ENCODE data around the gene LAGE3. TPM values are rescaled to one million over a fixed set of nuclear protein-coding genes. Genes with fewer than 3 reads are reported as not detected.

Gene LAGE3
- total and polyA plus RNA-seq, 5 experiments from 2014 or later: 18.6 to 81.8 (median 62.6) TPM

DNA sequence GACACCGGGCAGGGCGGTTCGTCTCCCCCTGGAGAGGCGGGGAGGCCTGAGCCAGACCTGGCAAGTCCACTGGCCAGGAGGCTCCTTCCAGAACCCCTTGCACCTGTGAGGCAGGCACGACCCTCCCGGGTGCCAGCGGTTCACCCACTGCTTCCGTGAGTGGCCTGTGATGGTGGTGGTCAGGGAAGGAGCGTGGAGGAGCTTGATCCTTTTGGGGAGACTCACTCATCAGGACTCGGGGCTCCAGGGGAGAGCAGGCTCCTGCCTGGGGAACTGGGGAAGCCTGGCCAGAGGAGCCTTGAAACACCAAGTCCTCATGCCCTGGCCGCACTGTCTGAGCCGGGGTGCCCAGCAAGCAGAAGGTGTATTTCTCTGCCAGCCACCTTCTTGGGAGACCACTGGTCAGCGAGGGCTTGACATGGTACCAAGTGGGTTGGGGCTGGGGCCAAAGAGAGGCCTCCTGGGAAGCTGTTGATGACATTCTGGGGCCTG lies 34.3 kb downstream of the LAGE3 start:
- peak overlapping the region in 7 of 10 donors; percentile 8 to 53 (median 34) for H3K4me3 Mint-ChIP-seq
- no peaks in the 10 kb centered on the region for H3K27me3 Mint-ChIP-seq
- ATAC-seq: no peak
- no peaks in the 10 kb centered on the region for H3K9me3 Mint-ChIP-seq
- H3K4me1 Mint-ChIP-seq: peaks cover 1 to 28% (median 15%) of the 10 kb centered on the region in 4 donors
- H3K36me3 Mint-ChIP-seq: peaks cover 0 to 14% (median 0%) of the 10 kb centered on the region in 3 donors
- H3K27ac Mint-ChIP-seq: peak overlapping the region in 4 of 10 donors; percentile 15 to 72 (median 28)
- DNase-seq: peak in 1 of 10 donors; percentile 58
- POLR2A ChIA-PET: interaction anchor here (0.7 to 2.4 kb wide), 4 partner anchors 13 to 47 kb away, joined by 3 to 10 read pairs (median 5); partner anchors contain the start of genes PLXNA3, RPL10 and UBL4A

DNA sequence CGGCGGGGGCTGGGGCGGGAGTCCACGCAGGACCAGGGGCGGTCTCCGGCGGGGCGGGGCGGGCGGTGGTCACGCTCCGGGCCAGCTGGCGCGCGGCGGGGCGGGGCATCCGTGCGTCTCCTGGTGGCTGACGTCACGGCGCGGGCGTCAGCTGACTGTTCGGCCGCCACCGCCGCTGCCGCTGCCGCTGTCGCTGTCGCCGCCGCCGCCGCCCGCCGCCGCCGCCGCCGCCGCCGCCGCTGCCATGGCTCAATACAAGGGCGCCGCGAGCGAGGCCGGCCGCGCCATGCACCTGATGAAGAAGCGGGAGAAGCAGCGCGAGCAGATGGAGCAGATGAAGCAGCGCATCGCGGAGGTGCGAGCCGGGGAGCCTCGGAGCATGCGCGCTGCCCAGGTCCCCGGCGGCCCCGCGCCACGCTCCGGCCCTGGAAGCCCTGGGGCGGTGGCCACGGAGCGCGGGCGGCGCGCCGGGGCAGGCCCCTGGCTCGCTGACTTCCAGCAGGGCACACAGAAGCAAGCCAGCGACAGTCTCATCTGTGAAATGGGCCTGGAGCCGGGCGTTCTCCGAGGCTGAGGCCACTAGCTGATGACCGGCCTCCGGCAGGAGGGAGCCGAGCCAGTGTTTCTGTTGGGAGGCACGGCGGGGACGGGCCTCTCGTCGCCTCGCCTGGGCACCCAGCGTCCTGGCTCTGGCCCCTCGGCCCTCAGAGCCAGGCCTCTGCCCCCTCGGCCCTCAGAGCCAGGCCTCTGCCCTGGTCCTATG lies 34.9 kb downstream of the LAGE3 start, which contains the start of gene FAM50A:
Gene FAM50A, plus strand, starts transcription at position 150 of the 763 bp plus-strand sequence. Its CDS starts 95 bp downstream, at position 245.
- DNase-seq (peak; percentile 50 to 78 (median 60)), ATAC-seq (peak; percentile 81 to 83)
- Mint-ChIP-seq H3K4me3 (peak within 1 kb of the TSS; percentile 54 to 85 (median 77)), H3K36me3 (peaks cover 0 to 15% (median 0%) of the 10 kb centered on the region in 3 donors), H3K27ac (peak within 1 kb of the TSS; percentile 45 to 95 (median 79)), H3K9me3 (no peaks in the 10 kb centered on the region), H3K27me3 (no peaks in the 10 kb centered on the region), H3K4me1 (peaks cover 1 to 31% (median 15%) of the 10 kb centered on the region in 4 donors)
- POLR2A ChIA-PET: interaction anchor here (0.8 to 2.4 kb wide), 7 partner anchors 8 to 47 kb away, joined by 3 to 10 read pairs (median 3); partner anchors contain the start of genes PLXNA3, SLC10A3 and UBL4A

DNA sequence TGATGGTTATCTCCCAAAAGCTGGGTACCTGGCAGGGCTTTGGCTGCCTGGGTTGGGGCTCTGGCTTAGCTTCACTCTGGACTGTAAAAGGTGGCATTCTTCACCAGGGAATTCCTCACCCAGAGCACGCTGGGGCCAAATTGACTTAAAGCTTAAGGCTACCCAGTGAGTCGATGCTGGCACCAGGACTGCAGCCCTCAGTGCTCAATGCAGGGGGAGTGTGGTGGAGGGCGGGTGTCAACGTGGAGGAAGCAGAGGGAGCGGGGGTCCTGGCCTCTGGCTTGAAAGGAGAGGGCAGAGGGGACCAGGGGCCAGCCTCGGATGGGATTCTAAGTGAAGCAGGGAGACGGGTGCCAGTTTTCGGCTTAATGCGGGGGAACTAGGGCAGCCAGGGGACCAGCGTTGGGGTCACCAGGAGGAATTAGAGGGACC lies 35.6 kb downstream of the LAGE3 start:
- no peaks in the 10 kb centered on the region for H3K9me3 Mint-ChIP-seq
- ATAC-seq (peak; percentile 18 to 21), DNase-seq (no peak)
- H3K4me1 Mint-ChIP-seq: peaks cover 1 to 36% (median 19%) of the 10 kb centered on the region in 4 donors
- peaks cover 0 to 16% (median 0%) of the 10 kb centered on the region in 3 donors for H3K36me3 Mint-ChIP-seq
- no peaks in the 10 kb centered on the region for H3K27me3 Mint-ChIP-seq
- H3K27ac Mint-ChIP-seq: peak overlapping the region; percentile 45 to 95 (median 79)
- POLR2A ChIA-PET: interaction anchor here (0.7 to 2.4 kb wide), 8 partner anchors 9 to 64 kb away, joined by 3 to 8 read pairs (median 3); partner anchors contain the start of genes EMD, SLC10A3 and UBL4A
- H3K4me3 Mint-ChIP-seq: peak overlapping the region; percentile 54 to 85 (median 77)

DNA sequence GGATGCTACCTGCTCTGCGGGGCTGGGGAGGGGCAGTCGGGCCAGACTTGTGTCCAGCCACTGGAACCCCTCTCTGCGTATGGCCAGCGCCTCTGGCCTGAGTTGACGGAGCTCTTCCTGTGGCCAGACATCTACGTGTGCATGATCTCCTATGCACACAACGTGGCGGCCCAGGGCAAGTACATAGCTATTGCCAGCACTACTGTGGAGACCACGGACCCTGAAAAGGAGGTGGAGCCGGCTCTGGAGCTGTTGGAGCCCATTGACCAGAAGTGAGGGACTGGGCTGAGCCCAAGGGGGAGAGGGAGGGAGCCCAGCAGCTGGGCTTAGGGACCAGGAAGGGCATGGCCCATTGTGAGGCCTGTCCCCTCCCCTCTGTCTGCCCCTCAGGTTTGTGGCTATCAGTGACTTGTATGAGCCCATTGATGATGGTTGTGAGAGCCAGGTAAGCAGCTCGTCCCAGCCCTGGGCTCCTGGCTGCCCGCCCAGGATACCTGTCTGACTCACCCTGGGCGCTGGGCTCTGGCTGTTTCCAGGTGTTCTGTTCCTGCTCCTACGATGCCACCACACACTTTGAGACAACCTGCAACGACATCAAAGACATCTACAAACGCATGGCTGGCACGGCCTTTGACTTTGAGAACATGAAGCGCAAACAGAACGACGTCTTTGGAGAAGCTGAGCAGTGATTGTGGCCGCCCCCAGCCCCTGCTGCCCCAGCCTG lies 36.9 kb downstream of the LAGE3 start:
- POLR2A ChIA-PET: interaction anchor here (0.7 to 2.6 kb wide), 8 partner anchors 10 to 49 kb away, joined by 3 to 11 read pairs (median 6); partner anchors contain the start of genes PLXNA3 and SLC10A3
- peak overlapping the region in 5 of 10 donors; percentile 17 to 85 (median 55) for H3K27ac Mint-ChIP-seq
- peaks cover 4 to 40% (median 27%) of the 10 kb centered on the region in 4 donors for H3K4me1 Mint-ChIP-seq
- no peak for DNase-seq
- peaks cover 0 to 12% (median 0%) of the 10 kb centered on the region in 3 donors for H3K36me3 Mint-ChIP-seq
- ATAC-seq: no peak
- no peaks in the 10 kb centered on the region for H3K9me3 Mint-ChIP-seq
- no peaks in the 10 kb centered on the region for H3K27me3 Mint-ChIP-seq
- peak overlapping the region in 3 of 10 donors; percentile 7 to 78 (median 34) for H3K4me3 Mint-ChIP-seq

DNA sequence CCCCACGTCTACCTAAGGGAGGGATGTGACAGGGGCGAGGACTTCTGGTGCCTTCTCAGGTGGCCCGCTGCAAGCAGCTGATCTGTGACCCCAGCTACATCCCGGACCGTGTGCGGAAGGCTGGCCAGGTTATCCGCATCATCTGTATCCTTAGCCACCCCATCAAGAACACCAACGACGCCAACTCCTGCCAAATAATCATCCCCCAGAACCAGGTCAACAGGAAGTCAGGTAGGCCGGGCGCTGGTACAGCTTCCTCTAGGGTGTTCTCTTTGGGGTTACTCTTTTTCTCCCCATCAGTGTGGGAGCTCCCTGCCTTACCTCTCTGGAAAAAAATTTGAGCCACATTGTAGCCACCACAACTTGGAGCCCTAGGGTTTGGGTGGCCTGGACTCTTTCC lies 37.5 kb downstream of the LAGE3 start:
- peak overlapping the region in 4 of 10 donors; percentile 11 to 78 (median 24) for H3K4me3 Mint-ChIP-seq
- H3K27ac Mint-ChIP-seq: peak overlapping the region in 7 of 10 donors; percentile 24 to 89 (median 61)
- H3K27me3 Mint-ChIP-seq: no peaks in the 10 kb centered on the region
- H3K4me1 Mint-ChIP-seq: peaks cover 4 to 37% (median 27%) of the 10 kb centered on the region in 4 donors
- POLR2A ChIA-PET: interaction anchor here (0.6 to 2.6 kb wide), 9 partner anchors 9 to 44 kb away, joined by 3 to 11 read pairs (median 5); partner anchors contain the start of gene PLXNA3
- DNase-seq (no peak), ATAC-seq (no peak)
- H3K9me3 Mint-ChIP-seq: no peaks in the 10 kb centered on the region
- H3K36me3 Mint-ChIP-seq: peaks cover 0 to 6% (median 0%) of the 10 kb centered on the region in 3 donors

DNA sequence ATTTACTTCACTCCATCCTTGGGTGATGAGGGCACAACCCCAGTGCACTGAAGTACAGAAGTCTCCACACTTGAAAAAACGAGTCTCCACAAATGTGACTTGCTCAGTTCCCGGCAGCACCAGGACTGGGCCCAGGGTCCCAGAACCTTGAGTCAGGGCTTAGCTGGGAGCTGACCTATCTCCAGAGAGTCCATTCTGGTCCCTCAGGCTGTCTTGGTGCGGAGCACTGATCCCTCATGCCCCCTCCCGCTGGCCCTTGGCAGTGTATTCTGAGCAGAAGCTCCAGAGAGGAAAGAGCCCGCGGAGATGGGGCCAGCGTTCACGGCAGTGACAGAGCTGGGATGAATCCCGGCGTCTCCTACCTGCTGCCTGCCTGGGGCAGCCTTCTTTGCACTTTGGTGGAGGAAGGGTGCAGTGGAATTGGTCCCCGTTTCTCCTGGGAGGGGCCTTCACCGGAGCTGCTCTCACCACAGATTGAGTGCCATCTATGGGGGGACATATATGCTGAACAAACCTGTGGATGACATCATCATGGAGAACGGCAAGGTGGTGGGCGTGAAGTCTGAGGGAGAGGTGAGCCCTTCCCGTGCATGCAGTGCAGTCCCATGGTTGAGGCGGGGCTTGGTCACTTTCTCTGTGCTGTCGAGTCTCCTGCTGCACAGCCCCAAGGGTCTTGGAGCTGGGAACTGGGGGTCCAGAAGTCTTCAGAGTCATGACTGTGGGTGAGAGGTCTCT lies 38.3 kb downstream of the LAGE3 start:
- H3K27me3 Mint-ChIP-seq: no peaks in the 10 kb centered on the region
- H3K4me1 Mint-ChIP-seq: peaks cover 4 to 39% (median 30%) of the 10 kb centered on the region in 4 donors
- H3K27ac Mint-ChIP-seq: peak overlapping the region in 4 of 10 donors; percentile 43 to 53 (median 48)
- POLR2A ChIA-PET: interaction anchor here (0.6 to 2.9 kb wide), 9 partner anchors 8 to 45 kb away, joined by 3 to 11 read pairs (median 5); partner anchors contain the start of genes ATP6AP1, PLXNA3 and UBL4A
- H3K4me3 Mint-ChIP-seq: peak overlapping the region in 1 of 10 donors; percentile 37
- ATAC-seq (no peak), DNase-seq (no peak)
- H3K36me3 Mint-ChIP-seq: peaks cover 0 to 8% (median 0%) of the 10 kb centered on the region in 3 donors
- H3K9me3 Mint-ChIP-seq: no peaks in the 10 kb centered on the region

DNA sequence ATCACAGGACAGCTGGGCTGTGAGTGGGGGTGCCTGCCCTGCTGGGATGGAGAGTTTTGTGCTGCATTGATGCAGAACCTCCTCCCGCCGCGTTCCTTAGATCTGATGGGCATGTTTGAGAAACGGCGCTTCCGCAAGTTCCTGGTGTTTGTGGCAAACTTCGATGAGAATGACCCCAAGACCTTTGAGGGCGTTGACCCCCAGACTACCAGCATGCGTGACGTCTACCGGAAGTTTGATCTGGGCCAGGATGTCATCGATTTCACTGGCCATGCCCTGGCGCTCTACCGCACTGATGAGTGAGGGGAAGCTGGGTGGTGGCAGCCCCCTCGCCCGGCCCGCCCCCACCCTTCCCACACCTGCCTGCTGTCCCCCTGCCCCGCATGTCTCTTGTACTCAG lies 39.2 kb downstream of the LAGE3 start:
- Mint-ChIP-seq H3K27ac (peak overlapping the region in 2 of 10 donors; percentile 49 to 51), H3K27me3 (no peaks in the 10 kb centered on the region), H3K4me3 (peak overlapping the region in 1 of 10 donors; percentile 14), H3K4me1 (peaks cover 4 to 36% (median 30%) of the 10 kb centered on the region in 4 donors), H3K9me3 (no peaks in the 10 kb centered on the region), H3K36me3 (peaks cover 0 to 8% (median 0%) of the 10 kb centered on the region in 3 donors)
- POLR2A ChIA-PET: interaction anchor here (0.6 to 2.9 kb wide), 4 partner anchors 12 to 83 kb away, joined by 3 to 8 read pairs (median 4); partner anchors contain the start of genes ATP6AP1 and UBL4A
- no peak for ATAC-seq
- DNase-seq: no peak

DNA sequence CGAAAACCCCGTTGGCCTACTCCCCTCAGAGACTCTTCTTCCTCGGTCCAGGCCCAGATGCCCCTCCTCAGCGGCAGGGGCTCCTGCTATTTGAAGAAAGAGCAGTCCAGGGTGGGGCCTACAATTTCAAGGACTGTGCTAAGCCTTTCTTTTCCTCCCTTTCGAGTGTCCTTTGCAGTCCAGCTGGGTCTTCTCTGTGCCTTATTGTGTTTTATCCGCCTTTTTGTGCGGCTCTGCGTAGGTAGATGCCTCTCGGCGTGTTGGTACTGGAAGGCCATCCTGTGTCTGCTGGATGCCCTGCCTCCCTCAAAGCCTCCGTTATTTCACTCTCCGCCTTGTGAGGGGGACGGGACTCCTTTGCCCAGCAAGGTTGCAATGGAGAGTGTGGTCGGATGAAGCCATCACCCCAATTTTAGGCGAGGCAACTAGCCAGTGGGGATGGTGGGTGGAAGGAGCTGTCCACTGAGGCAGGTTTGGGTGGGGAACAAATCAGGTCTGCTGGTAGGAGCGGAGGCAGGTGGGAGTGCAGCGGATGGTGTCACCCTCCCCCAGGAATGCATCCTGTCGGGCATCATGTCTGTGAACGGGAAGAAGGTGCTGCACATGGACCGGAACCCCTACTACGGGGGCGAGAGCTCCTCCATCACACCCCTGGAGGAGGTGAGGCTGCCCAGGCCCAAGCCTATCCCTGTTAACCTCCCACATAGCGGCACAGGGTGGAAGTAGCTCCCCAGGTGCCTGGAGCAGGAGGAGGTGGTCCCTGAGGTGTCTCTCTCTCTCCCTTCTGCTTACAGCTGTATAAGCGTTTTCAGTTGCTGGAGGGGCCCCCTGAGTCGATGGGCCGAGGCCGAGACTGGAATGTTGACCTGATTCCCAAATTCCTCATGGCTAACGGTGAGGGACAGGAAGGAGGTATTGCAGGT lies 40.8 kb downstream of the LAGE3 start:
- Mint-ChIP-seq H3K36me3 (peaks cover 0 to 10% (median 0%) of the 10 kb centered on the region in 3 donors), H3K27me3 (no peaks in the 10 kb centered on the region), H3K4me1 (peaks cover 4 to 33% (median 28%) of the 10 kb centered on the region in 4 donors), H3K27ac (peak overlapping the region in 9 of 10 donors; percentile 37 to 94 (median 81)), H3K9me3 (no peaks in the 10 kb centered on the region), H3K4me3 (peak overlapping the region; percentile 68 to 91 (median 81))
- ATAC-seq (no peak), DNase-seq (no peak)
- POLR2A ChIA-PET: interaction anchor here (0.8 to 2.9 kb wide), 6 partner anchors 9 to 61 kb away, joined by 3 to 8 read pairs (median 4); partner anchors contain the start of genes ATP6AP1, RPL10, TAFAZZIN and UBL4A

DNA sequence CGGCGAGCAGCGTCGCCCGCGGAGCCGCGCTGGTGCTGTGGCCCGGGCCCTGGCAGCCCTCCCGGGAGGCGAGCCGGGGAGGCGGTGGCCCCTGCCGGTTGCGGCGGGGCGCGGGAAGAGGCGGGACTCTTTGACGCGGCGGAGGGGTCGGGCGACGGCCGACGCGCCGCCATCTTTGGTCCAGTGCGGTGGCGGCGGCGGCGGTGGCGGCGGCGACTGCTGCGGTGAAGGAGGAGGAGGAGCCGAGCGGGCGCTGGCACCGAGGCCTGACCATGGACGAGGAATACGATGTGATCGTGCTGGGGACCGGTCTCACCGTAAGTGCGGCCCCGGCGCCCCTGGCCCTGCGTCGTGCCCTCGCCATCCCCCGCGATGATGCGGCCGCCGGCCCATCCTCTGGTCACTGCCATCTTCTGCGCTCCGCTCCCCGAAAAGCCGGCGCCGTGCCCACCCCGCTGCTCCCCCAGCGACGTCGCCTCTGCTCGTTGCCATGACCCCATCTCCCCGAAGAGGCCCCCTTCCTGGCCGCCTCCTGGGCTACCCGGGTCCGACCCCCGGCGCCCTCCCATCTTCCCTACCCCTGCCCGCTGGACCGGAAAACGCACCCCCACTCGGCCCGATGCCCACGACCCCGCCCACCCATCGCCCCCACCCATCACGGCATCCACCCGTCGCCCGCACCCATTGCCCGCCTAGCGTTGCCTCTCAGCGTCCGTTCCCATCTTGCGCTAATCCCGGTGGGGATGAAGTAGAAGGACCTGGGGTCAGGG lies 41.9 kb downstream of the LAGE3 start, which contains the start of gene GDI1:
Gene GDI1, plus strand, starts transcription at position 172 of the 770 bp plus-strand sequence. Its CDS starts 101 bp downstream, at position 273.
- ATAC-seq (peak; percentile 60 to 72), DNase-seq (peak; percentile 23 to 78 (median 57))
- Mint-ChIP-seq H3K27ac (peak within 1 kb of the TSS; percentile 81 to 96 (median 90)), H3K9me3 (no peaks in the 10 kb centered on the region), H3K36me3 (peaks cover 0 to 14% (median 0%) of the 10 kb centered on the region in 3 donors), H3K4me3 (peak within 1 kb of the TSS; percentile 78 to 91 (median 82)), H3K4me1 (peaks cover 4 to 33% (median 28%) of the 10 kb centered on the region in 4 donors), H3K27me3 (no peaks in the 10 kb centered on the region)
- POLR2A ChIA-PET: interaction anchor here (0.5 kb wide), 1 partner anchor 91 kb away, joined by 3 read pairs; no protein-coding TSS in a partner anchor
